HL-60/S4 treated with phorbol 12-myristate 13-acetate at 8.2 ng/mL for 4 days and 3 days (cell line): ENCODE data around the gene TNPO3.

Experiments
- in situ Hi-C: fragments of 300-500 bp; cut with MboI; formaldehyde crosslinking; loops from 2 replicates; pipeline ENCODE4 v1.15.0; 2022; ENCODE audit warnings: low sequenced_read_pairs

TNPO3 gene

GRCh38 chr7:128911423-128912031, 143.4 kb downstream of the TNPO3 start:
- in situ Hi-C loops, result no loop called here

GRCh38 chr7:128910569-128910945, 144.4 kb downstream of the TNPO3 start, which contains the start of gene KCP:
KCP (minus strand) TSS chr7:128910709; CDS start chr7:128910676, 33 bp downstream.
- in situ Hi-C loops, result no loop called here

- in situ Hi-C loops, result no loop called here
Measured at GRCh38 chr7:128909625-128910568, 145.0 kb downstream of the TNPO3 start.

GRCh38 chr7:128908750-128909624, 145.9 kb downstream of the TNPO3 start:
- in situ Hi-C loops, result no loop called here

- in situ Hi-C loops, result no loop called here
Measured at GRCh38 chr7:128906766-128907559, 147.9 kb downstream of the TNPO3 start.

- in situ Hi-C loops, result no loop called here
Measured at GRCh38 chr7:128906001-128906765, 148.7 kb downstream of the TNPO3 start.

GRCh38 chr7:128904381-128905197, 150.3 kb downstream of the TNPO3 start:
- in situ Hi-C loops, result no loop called here
